ENCODE results near the gene NFYA.
A peak's percentile ranks its signal among the peaks of the same experiment; 100 is the strongest.

The NFYA gene

DNA sequence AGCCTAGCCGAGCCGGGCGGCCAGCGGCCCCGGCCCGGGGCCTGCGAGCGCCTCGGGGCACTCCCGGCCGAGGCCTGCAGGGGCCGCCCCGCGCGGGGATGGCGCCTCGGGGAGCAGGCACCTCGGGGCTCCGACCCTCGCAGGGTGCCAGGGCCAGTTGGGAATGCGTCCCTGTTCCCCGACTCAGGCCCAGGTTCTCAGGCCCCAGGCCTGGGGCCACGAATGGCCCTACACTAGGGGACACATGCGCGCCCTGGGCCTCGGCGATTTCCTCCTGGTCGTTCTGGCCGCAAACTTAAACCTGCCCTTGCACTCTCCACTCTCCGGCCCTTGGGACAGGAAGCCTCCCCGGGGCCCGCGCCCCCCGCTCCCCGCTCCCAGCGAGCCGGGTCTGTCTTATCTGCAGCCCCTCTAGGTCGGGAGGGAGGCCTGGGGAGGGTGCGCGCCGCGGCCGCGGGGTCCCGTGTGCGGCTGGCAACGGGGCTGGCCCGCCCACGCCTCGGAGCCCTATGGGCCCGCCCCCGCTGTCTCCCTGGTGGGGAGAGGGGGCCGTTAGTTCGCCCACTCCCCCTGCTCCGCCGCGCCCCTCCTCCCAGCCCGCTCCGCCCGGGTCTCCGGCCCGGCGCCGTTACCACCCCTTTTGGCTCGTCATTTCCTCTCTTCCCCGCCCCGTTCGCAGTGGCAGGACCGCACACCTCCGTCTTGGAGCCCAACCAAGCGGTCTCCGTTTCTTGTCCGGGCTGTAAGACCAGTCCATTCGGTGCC lies 611 bp downstream of the NFYA start:
- H3K36me3 ChIP-seq (ENCODE audit: control insufficient read depth in 2 of 2, insufficient read depth in 1 of 2, low read length in 2 of 2): peaks cover 0 to 11% of the 10 kb centered on the region in 2 experiments; a peak in 1 of 3 replicates
- peak overlapping the region; percentile 95 for H3K4me3 ChIP-seq (ENCODE audit: low read depth, low read length)
- peak overlapping the region; percentile 94 for H3K27ac ChIP-seq (ENCODE audit: extremely low read depth, low read depth, low read length)
- ChIA-PET POLR2A (interaction anchor here (0.8 to 1.5 kb wide), 10 partner anchors 10 to 247 kb away, joined by 3 to 8 read pairs (median 4); no protein-coding TSS in a partner anchor), CTCF (interaction anchor here (0.7 to 1.3 kb wide), 2 partner anchors 9 to 36 kb away, joined by 3 to 4 read pairs; no protein-coding TSS in a partner anchor)
- no peaks in the 10 kb centered on the region for H3K9me3 ChIP-seq (ENCODE audit: control insufficient read depth, insufficient read depth, low read depth, low read length)
- H3K4me1 ChIP-seq (ENCODE audit: control insufficient read depth, insufficient read depth, low read length): 0 out of 2 replicates have a peak, but pooled peaks cover 2% of the 10 kb centered on the region
- TF ChIP-seq ZNF121 (tag by site-specific recombination; IDR thresholded peaks at IDR 0.05) (0 out of 2 replicates have a peak, but pooled peaks have one; percentile 38), ZNF146 (tag by site-specific recombination; IDR thresholded peaks at IDR 0.05) (0 out of 2 replicates have a peak, but pooled peaks have one; percentile 37), ZFP69B (tag by site-specific recombination; IDR thresholded peaks at IDR 0.05) (0 out of 2 replicates have a peak, but pooled peaks have one; percentile 36), KLF10 (tag by site-specific recombination; IDR thresholded peaks at IDR 0.05) (peak; percentile 68), ZNF132 (tag by site-specific recombination; IDR thresholded peaks at IDR 0.05; ENCODE audit: borderline replicate concordance) (no peak), ZEB2 (tag by site-specific recombination; IDR thresholded peaks at IDR 0.05) (peak; percentile 11; the same call in 1 of the 2 replicates), KLF1 (tag by site-specific recombination; IDR thresholded peaks at IDR 0.05) (peak; percentile 56), ZNF585B (tag by site-specific recombination; IDR thresholded peaks at IDR 0.05) (no peak), SCRT1 (tag by site-specific recombination; IDR thresholded peaks at IDR 0.05; ENCODE audit: borderline replicate concordance) (no peak), ZBTB20 (tag by site-specific recombination; IDR thresholded peaks at IDR 0.05) (peak; percentile 69), YY1 (tag by site-specific recombination; IDR thresholded peaks at IDR 0.05) (peak; percentile 41), SP3 (tag by site-specific recombination; IDR thresholded peaks at IDR 0.05) (peak; percentile 85), ZNF341 (tag by site-specific recombination; IDR thresholded peaks at IDR 0.05; ENCODE audit: low read depth) (peak; percentile 92), ZNF791 (tag by site-specific recombination; IDR thresholded peaks at IDR 0.05) (0 out of 2 replicates have a peak, but pooled peaks have one; percentile 14), ZSCAN30 (tag by site-specific recombination; IDR thresholded peaks at IDR 0.05) (peak; percentile 93), KLF7 (tag by site-specific recombination; IDR thresholded peaks at IDR 0.05; ENCODE audit: borderline replicate concordance) (0 out of 2 replicates have a peak, but pooled peaks have one; percentile 25), ZNF423 (tag by site-specific recombination; IDR thresholded peaks at IDR 0.05) (peak; percentile 88), ZNF549 (tag by site-specific recombination; IDR thresholded peaks at IDR 0.05) (peak; percentile 59; the same call in 1 of the 2 replicates), ZIC2 (tag by site-specific recombination; IDR thresholded peaks at IDR 0.05) (peak; percentile 41; the same call in 1 of the 2 replicates), MZF1 (tag by site-specific recombination; IDR thresholded peaks at IDR 0.05; ENCODE audit: borderline replicate concordance) (0 out of 2 replicates have a peak, but pooled peaks have one; percentile 11), ZNF626 (tag by site-specific recombination; IDR thresholded peaks at IDR 0.05) (no peak), SP2 (tag by site-specific recombination; IDR thresholded peaks at IDR 0.05) (peak; percentile 97), FEZF1 (tag by site-specific recombination; IDR thresholded peaks at IDR 0.05) (no peak), ZNF677 (tag by site-specific recombination; IDR thresholded peaks at IDR 0.05) (0 out of 2 replicates have a peak, but pooled peaks have one; percentile 36), ZXDB (tag by site-specific recombination; IDR thresholded peaks at IDR 0.05) (peak; percentile 73), ZSCAN16 (tag by site-specific recombination; IDR thresholded peaks at IDR 0.05) (no peak), KLF16 (tag by site-specific recombination; IDR thresholded peaks at IDR 0.05) (peak; percentile 64; the same call in 1 of the 2 replicates), KLF8 (tag by site-specific recombination; IDR thresholded peaks at IDR 0.05) (peak; percentile 91)
- TF ChIP-seq, protein P1, sequence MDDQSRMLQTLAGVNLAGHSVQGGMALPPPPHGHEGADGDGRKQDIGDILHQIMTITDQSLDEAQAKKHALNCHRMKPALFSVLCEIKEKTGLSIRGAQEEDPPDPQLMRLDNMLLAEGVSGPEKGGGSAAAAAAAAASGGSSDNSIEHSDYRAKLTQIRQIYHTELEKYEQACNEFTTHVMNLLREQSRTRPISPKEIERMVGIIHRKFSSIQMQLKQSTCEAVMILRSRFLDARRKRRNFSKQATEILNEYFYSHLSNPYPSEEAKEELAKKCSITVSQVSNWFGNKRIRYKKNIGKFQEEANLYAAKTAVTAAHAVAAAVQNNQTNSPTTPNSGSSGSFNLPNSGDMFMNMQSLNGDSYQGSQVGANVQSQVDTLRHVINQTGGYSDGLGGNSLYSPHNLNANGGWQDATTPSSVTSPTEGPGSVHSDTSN (CRISPR knock-in tag; IDR thresholded peaks at IDR 0.05): 0 out of 2 replicates have a peak, but pooled peaks have one; percentile 31
- TF ChIP-seq, protein P2, sequence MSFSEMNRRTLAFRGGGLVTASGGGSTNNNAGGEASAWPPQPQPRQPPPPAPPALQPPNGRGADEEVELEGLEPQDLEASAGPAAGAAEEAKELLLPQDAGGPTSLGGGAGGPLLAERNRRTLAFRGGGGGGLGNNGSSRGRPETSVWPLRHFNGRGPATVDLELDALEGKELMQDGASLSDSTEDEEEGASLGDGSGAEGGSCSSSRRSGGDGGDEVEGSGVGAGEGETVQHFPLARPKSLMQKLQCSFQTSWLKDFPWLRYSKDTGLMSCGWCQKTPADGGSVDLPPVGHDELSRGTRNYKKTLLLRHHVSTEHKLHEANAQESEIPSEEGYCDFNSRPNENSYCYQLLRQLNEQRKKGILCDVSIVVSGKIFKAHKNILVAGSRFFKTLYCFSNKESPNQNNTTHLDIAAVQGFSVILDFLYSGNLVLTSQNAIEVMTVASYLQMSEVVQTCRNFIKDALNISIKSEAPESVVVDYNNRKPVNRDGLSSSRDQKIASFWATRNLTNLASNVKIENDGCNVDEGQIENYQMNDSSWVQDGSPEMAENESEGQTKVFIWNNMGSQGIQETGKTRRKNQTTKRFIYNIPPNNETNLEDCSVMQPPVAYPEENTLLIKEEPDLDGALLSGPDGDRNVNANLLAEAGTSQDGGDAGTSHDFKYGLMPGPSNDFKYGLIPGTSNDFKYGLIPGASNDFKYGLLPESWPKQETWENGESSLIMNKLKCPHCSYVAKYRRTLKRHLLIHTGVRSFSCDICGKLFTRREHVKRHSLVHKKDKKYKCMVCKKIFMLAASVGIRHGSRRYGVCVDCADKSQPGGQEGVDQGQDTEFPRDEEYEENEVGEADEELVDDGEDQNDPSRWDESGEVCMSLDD (tag by site-specific recombination; IDR thresholded peaks at IDR 0.05): peak; percentile 91
- TF ChIP-seq, protein P3, sequence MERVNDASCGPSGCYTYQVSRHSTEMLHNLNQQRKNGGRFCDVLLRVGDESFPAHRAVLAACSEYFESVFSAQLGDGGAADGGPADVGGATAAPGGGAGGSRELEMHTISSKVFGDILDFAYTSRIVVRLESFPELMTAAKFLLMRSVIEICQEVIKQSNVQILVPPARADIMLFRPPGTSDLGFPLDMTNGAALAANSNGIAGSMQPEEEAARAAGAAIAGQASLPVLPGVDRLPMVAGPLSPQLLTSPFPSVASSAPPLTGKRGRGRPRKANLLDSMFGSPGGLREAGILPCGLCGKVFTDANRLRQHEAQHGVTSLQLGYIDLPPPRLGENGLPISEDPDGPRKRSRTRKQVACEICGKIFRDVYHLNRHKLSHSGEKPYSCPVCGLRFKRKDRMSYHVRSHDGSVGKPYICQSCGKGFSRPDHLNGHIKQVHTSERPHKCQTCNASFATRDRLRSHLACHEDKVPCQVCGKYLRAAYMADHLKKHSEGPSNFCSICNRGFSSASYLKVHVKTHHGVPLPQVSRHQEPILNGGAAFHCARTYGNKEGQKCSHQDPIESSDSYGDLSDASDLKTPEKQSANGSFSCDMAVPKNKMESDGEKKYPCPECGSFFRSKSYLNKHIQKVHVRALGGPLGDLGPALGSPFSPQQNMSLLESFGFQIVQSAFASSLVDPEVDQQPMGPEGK (tag by site-specific recombination; IDR thresholded peaks at IDR 0.05): peak; percentile 98
- TF ChIP-seq, protein P4, sequence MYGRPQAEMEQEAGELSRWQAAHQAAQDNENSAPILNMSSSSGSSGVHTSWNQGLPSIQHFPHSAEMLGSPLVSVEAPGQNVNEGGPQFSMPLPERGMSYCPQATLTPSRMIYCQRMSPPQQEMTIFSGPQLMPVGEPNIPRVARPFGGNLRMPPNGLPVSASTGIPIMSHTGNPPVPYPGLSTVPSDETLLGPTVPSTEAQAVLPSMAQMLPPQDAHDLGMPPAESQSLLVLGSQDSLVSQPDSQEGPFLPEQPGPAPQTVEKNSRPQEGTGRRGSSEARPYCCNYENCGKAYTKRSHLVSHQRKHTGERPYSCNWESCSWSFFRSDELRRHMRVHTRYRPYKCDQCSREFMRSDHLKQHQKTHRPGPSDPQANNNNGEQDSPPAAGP (tag by site-specific recombination; IDR thresholded peaks at IDR 0.05): 0 out of 2 replicates have a peak, but pooled peaks have one; percentile 52

Measured in HEK293 (cell line).